HepG2 (cell line): ENCODE results near the gene NOXO1. TPM values are rescaled to one million over a fixed set of nuclear protein-coding genes. Genes with fewer than 3 reads are reported as not detected.

ENCODE experiments used
- HOXD1 ChIP-seq: sonication (generic); formaldehyde crosslinking; IDR thresholded peaks from 2 replicates; pipeline ENCODE4 v1.5.0; 2020; ENCODE audit warnings: missing genetic modification reagents
- IRX3 ChIP-seq: sonication (generic); formaldehyde crosslinking; IDR thresholded peaks from 2 replicates; pipeline ENCODE4 v1.8.1; 2023; ENCODE audit warnings: mild to moderate bottlenecking, low read depth, missing genetic modification reagents, borderline replicate concordance
- PCBP2 ChIP-seq: fragments of 200-400 bp; formaldehyde crosslinking; optimal IDR thresholded peaks from 2 replicates; pipeline ENCODE3; 2018; ENCODE audit warnings: low read length, low read depth; ENCODE audit not compliant: poor library complexity, severe bottlenecking
- POLR2A ChIP-seq, 2 experiments: IDR thresholded peaks; 2 replicates each; pipeline ENCODE4 v1.6.1; 2011; ENCODE audit warnings: low read depth in 2 of 2, low read length in 2 of 2, mild to moderate bottlenecking in 1 of 2, moderate library complexity in 1 of 2; ENCODE audit not compliant: insufficient read depth in 1 of 2
- ZNF224 ChIP-seq: sonication (generic); formaldehyde crosslinking; IDR thresholded peaks from 2 replicates; pipeline ENCODE4 v1.5.0; 2020; ENCODE audit warnings: mild to moderate bottlenecking, missing genetic modification reagents
- ZNF235 ChIP-seq: sonication (generic); formaldehyde crosslinking; IDR thresholded peaks from 2 replicates; pipeline ENCODE4 v1.8.1; 2023; ENCODE audit warnings: mild to moderate bottlenecking, missing genetic modification reagents, borderline replicate concordance
- ZNF451 ChIP-seq: sonication (generic); formaldehyde crosslinking; IDR thresholded peaks from 2 replicates; pipeline ENCODE4 v1.5.0; 2020; ENCODE audit warnings: mild to moderate bottlenecking, missing genetic modification reagents
- ZNF552 ChIP-seq: sonication (generic); formaldehyde crosslinking; IDR thresholded peaks from 2 replicates; pipeline ENCODE4 v1.9.0; 2022; ENCODE audit warnings: missing genetic modification reagents, mild to moderate bottlenecking, borderline replicate concordance
- ZNF660 ChIP-seq: sonication (generic); formaldehyde crosslinking; IDR thresholded peaks from 2 replicates; pipeline ENCODE4 v1.5.1; 2020; ENCODE audit warnings: mild to moderate bottlenecking, low read depth, missing genetic modification reagents, borderline replicate concordance
- polyA plus RNA-seq, 8 experiments: library from polyadenylated mRNA; depleted of rRNA in 3 of 8; stranded (reverse) in 7 of 8; unstranded in 1 of 8; fragments of >200 nt; fragmentation: Illumina TruSeq in 4 of 8; extraction: Trizol in 4 of 8; gene quantifications; 2 replicates each; pipeline versions ENCODE4 v1.2.1 to v1.2.3, GENCODE V29; 2011 to 2016; ENCODE audit warnings: low read depth in 4 of 8, missing spikeins in 1 of 8, mixed read lengths in 1 of 8; ENCODE audit not compliant: insufficient read depth in 1 of 8
- total RNA-seq, 5 experiments: library from RNA; depleted of rRNA; stranded (reverse); fragments of >200 nt; fragmentation: Illumina TruSeq; extraction: Trizol; gene quantifications; 2 replicates each; pipeline ENCODE4 v1.2.3, GENCODE V29; 2016; ENCODE audit warnings: low read depth in 1 of 5
- TF ChIP-seq, protein P1 (sequence below): sonication (generic); formaldehyde crosslinking; IDR thresholded peaks from 2 replicates; pipeline ENCODE4 v1.4.0; 2020; ENCODE audit warnings: missing genetic modification reagents, borderline replicate concordance
- TF ChIP-seq, protein P2 (sequence below): sonication (generic); formaldehyde crosslinking; IDR thresholded peaks from 2 replicates; pipeline ENCODE4 v1.4.0; 2020; ENCODE audit warnings: missing genetic modification reagents, borderline replicate concordance
- TF ChIP-seq, protein P3 (sequence below): sonication (generic); formaldehyde crosslinking; IDR thresholded peaks from 2 replicates; pipeline ENCODE4 v1.4.0; 2020; ENCODE audit warnings: mild to moderate bottlenecking, missing genetic modification reagents
- TF ChIP-seq, protein P4 (sequence below): IDR thresholded peaks from 2 replicates; pipeline ENCODE4 v1.6.1; 2012; ENCODE audit warnings: inconsistent platforms
- TF ChIP-seq, protein P5 (sequence below): IDR thresholded peaks from 2 replicates; pipeline ENCODE4 v1.6.1; 2016
- TF ChIP-seq, protein P6 (sequence below): sonication (generic); formaldehyde crosslinking; IDR thresholded peaks from 2 replicates; pipeline ENCODE4 v1.4.0; 2020; ENCODE audit warnings: missing genetic modification reagents, borderline replicate concordance

Gene NOXO1
- total and polyA plus RNA-seq, 2 of the 13 experiments (the other 11 are each of a cell fraction or from before 2014, with no cell fraction given): 0.69 to 1.4 TPM

DNA sequence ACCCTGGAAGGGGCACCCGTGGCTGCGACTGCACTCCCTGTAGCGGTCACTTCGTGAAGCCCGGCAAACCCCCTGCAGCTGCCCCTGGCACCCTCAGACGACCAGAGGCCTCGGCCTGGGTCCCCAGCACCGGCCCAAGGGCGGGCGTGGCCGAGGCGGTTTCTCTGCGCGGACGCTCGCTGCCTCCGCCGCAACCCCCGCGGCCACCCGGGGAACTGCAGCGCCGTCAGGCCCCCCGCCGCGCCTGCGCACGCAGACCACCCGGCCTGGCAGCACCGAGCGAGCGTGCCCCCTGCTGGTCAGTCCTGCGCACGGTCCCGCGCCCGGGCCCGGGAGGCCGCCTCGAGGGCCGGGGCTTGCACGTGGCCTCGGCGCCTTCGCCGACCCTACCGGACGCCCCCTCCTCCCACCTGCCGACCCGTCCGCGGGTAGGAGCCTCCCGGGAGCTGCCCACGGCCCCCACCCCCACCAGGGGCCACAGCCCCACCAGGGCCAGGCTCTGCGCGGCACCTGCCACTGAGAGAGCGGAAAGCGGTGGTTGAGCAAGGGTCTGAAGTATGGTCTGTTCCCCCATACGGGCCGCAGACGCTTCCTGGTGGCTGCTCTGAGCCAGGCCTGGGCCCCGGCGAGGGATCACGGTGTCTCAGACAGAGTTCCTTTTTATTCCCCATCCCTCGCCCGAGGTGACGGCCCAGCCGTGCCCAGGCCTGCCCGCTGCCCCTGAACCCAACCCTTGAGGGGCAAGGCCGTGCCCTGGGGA lies 51.5 kb downstream of the NOXO1 start (continued):
- TF ChIP-seq, protein P1, sequence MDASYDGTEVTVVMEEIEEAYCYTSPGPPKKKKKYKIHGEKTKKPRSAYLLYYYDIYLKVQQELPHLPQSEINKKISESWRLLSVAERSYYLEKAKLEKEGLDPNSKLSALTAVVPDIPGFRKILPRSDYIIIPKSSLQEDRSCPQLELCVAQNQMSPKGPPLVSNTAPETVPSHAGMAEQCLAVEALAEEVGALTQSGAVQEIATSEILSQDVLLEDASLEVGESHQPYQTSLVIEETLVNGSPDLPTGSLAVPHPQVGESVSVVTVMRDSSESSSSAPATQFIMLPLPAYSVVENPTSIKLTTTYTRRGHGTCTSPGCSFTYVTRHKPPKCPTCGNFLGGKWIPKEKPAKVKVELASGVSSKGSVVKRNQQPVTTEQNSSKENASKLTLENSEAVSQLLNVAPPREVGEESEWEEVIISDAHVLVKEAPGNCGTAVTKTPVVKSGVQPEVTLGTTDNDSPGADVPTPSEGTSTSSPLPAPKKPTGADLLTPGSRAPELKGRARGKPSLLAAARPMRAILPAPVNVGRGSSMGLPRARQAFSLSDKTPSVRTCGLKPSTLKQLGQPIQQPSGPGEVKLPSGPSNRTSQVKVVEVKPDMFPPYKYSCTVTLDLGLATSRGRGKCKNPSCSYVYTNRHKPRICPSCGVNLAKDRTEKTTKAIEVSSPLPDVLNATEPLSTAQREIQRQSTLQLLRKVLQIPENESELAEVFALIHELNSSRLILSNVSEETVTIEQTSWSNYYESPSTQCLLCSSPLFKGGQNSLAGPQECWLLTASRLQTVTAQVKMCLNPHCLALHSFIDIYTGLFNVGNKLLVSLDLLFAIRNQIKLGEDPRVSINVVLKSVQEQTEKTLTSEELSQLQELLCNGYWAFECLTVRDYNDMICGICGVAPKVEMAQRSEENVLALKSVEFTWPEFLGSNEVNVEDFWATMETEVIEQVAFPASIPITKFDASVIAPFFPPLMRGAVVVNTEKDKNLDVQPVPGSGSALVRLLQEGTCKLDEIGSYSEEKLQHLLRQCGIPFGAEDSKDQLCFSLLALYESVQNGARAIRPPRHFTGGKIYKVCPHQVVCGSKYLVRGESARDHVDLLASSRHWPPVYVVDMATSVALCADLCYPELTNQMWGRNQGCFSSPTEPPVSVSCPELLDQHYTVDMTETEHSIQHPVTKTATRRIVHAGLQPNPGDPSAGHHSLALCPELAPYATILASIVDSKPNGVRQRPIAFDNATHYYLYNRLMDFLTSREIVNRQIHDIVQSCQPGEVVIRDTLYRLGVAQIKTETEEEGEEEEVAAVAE (CRISPR knock-in tag): no peak
- TF ChIP-seq ZNF224: no peak
- peak; percentile 46 to 49; a peak in 3 of 4 replicates for TF ChIP-seq POLR2A (IDR thresholded peaks at IDR 0.05; ENCODE audit: insufficient read depth in 1 of 2, low read depth in 2 of 2, low read length in 2 of 2)
- TF ChIP-seq, protein P2, sequence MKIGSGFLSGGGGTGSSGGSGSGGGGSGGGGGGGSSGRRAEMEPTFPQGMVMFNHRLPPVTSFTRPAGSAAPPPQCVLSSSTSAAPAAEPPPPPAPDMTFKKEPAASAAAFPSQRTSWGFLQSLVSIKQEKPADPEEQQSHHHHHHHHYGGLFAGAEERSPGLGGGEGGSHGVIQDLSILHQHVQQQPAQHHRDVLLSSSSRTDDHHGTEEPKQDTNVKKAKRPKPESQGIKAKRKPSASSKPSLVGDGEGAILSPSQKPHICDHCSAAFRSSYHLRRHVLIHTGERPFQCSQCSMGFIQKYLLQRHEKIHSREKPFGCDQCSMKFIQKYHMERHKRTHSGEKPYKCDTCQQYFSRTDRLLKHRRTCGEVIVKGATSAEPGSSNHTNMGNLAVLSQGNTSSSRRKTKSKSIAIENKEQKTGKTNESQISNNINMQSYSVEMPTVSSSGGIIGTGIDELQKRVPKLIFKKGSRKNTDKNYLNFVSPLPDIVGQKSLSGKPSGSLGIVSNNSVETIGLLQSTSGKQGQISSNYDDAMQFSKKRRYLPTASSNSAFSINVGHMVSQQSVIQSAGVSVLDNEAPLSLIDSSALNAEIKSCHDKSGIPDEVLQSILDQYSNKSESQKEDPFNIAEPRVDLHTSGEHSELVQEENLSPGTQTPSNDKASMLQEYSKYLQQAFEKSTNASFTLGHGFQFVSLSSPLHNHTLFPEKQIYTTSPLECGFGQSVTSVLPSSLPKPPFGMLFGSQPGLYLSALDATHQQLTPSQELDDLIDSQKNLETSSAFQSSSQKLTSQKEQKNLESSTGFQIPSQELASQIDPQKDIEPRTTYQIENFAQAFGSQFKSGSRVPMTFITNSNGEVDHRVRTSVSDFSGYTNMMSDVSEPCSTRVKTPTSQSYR (CRISPR knock-in tag): peak; percentile 40; the same call in 1 of the 2 replicates
- TF ChIP-seq, protein P3, sequence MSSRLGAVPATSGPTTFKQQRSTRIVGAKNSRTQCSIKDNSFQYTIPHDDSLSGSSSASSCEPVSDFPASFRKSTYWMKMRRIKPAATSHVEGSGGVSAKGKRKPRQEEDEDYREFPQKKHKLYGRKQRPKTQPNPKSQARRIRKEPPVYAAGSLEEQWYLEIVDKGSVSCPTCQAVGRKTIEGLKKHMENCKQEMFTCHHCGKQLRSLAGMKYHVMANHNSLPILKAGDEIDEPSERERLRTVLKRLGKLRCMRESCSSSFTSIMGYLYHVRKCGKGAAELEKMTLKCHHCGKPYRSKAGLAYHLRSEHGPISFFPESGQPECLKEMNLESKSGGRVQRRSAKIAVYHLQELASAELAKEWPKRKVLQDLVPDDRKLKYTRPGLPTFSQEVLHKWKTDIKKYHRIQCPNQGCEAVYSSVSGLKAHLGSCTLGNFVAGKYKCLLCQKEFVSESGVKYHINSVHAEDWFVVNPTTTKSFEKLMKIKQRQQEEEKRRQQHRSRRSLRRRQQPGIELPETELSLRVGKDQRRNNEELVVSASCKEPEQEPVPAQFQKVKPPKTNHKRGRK (CRISPR knock-in tag): no peak
- TF ChIP-seq ZNF552: peak; percentile 29; the same call in 1 of the 2 replicates
- peak; percentile 95 for TF ChIP-seq ZNF451 (CRISPR knock-in tag)
- no peak for TF ChIP-seq PCBP2
- TF ChIP-seq HOXD1 (CRISPR knock-in tag): no peak; the same call in 1 of the 2 replicates
- TF ChIP-seq, protein P4, sequence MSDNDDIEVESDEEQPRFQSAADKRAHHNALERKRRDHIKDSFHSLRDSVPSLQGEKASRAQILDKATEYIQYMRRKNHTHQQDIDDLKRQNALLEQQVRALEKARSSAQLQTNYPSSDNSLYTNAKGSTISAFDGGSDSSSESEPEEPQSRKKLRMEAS: peak; percentile 99
- no peak for TF ChIP-seq ZNF660 (CRISPR knock-in tag)
- TF ChIP-seq, protein P5, sequence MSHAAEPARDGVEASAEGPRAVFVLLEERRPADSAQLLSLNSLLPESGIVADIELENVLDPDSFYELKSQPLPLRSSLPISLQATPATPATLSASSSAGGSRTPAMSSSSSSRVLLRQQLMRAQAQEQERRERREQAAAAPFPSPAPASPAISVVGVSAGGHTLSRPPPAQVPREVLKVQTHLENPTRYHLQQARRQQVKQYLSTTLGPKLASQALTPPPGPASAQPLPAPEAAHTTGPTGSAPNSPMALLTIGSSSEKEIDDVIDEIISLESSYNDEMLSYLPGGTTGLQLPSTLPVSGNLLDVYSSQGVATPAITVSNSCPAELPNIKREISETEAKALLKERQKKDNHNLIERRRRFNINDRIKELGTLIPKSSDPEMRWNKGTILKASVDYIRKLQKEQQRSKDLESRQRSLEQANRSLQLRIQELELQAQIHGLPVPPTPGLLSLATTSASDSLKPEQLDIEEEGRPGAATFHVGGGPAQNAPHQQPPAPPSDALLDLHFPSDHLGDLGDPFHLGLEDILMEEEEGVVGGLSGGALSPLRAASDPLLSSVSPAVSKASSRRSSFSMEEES (CRISPR knock-in tag): no peak
- TF ChIP-seq ZNF235 (CRISPR knock-in tag): no peak
- peak; percentile 97 for TF ChIP-seq IRX3 (CRISPR knock-in tag)
- TF ChIP-seq, protein P6, sequence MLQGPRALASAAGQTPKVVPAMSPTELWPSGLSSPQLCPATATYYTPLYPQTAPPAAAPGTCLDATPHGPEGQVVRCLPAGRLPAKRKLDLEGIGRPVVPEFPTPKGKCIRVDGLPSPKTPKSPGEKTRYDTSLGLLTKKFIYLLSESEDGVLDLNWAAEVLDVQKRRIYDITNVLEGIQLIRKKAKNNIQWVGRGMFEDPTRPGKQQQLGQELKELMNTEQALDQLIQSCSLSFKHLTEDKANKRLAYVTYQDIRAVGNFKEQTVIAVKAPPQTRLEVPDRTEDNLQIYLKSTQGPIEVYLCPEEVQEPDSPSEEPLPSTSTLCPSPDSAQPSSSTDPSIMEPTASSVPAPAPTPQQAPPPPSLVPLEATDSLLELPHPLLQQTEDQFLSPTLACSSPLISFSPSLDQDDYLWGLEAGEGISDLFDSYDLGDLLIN: peak; percentile 50; the same call in 1 of the 2 replicates
